ENCODE measurements around the gene KRT2.

KRT2 gene

GRCh38 chr12:52637299-52637698 lies 14.7 kb downstream of the KRT2 start:
- no peak for DNase-seq (ENCODE audit: low spot score)

- DNase-seq (ENCODE audit: low spot score): no peak
These were observed 15.3 kb downstream of the KRT2 start for GRCh38 chr12:52636592-52637258.

GRCh38 chr12:52636189-52636588 lies 15.8 kb downstream of the KRT2 start:
- DNase-seq (ENCODE audit: low spot score): no peak

- no peak for DNase-seq (ENCODE audit: low spot score)
These were observed 17.6 kb downstream of the KRT2 start for GRCh38 chr12:52634266-52635056.

GRCh38 chr12:52633383-52633782 lies 18.6 kb downstream of the KRT2 start:
- no peak for DNase-seq (ENCODE audit: low spot score)

- DNase-seq (ENCODE audit: low spot score): no peak
These were observed 19.4 kb downstream of the KRT2 start for GRCh38 chr12:52632656-52633055.

GRCh38 chr12:52631676-52632459 lies 20.1 kb downstream of the KRT2 start:
- no peak for DNase-seq (ENCODE audit: low spot score)

- no peak for DNase-seq (ENCODE audit: low spot score)
These were observed 20.7 kb downstream of the KRT2 start for GRCh38 chr12:52631264-52631663.

GRCh38 chr12:52630599-52631200 lies 21.3 kb downstream of the KRT2 start:
- no peak for DNase-seq (ENCODE audit: low spot score)

GRCh38 chr12:52630008-52630500 lies 22.0 kb downstream of the KRT2 start:
- DNase-seq (ENCODE audit: low spot score): no peak

GRCh38 chr12:52629281-52630007 lies 22.6 kb downstream of the KRT2 start:
- no peak for DNase-seq (ENCODE audit: low spot score)

GRCh38 chr12:52628841-52629240 lies 23.2 kb downstream of the KRT2 start:
- DNase-seq (ENCODE audit: low spot score): no peak

- DNase-seq (ENCODE audit: low spot score): no peak
These were observed 23.9 kb downstream of the KRT2 start for GRCh38 chr12:52628111-52628507.

- no peak for DNase-seq (ENCODE audit: low spot score)
These were observed 24.5 kb downstream of the KRT2 start for GRCh38 chr12:52627395-52628110.

GRCh38 chr12:52622349-52622748 lies 29.7 kb downstream of the KRT2 start:
- no peak for DNase-seq (ENCODE audit: low spot score)

GRCh38 chr12:52618866-52619265 lies 33.1 kb downstream of the KRT2 start:
- no peak for DNase-seq (ENCODE audit: low spot score)

- no peak for DNase-seq (ENCODE audit: low spot score)
These were observed 33.8 kb downstream of the KRT2 start, which contains the start of gene KRT73 for GRCh38 chr12:52618216-52618615. KRT73 (minus strand) TSS chr12:52618559; CDS start chr12:52618524, 35 bp downstream.

GRCh38 chr12:52617403-52617785 lies 34.6 kb downstream of the KRT2 start:
- no peak for DNase-seq (ENCODE audit: low spot score)

- DNase-seq (ENCODE audit: low spot score): no peak
These were observed 35.2 kb downstream of the KRT2 start for GRCh38 chr12:52616680-52617402.

- DNase-seq (ENCODE audit: low spot score): no peak
These were observed 36.1 kb downstream of the KRT2 start for GRCh38 chr12:52615912-52616311.

Measured in activated CD4-positive, alpha-beta T cell treated with anti-CD3 and anti-CD28 coated beads, Interleukin-2, Interleukin-4, amounts not matched to agents 100 ng/mL and 50 ng/mL, durations not matched to agents 16 hours and 8 hours (primary cell).